Upper lobe of right lung (tissue), 1 donor: ENCODE results near the gene UPK2. TPM values are rescaled to one million over a fixed set of nuclear protein-coding genes. Genes with fewer than 3 reads are reported as not detected.

Experiments used
- ATAC-seq: fragments of 200-7000 bp; cut with Tn5 transposase; one replicate; pipeline ENCODE4 v1.9.1; 2020; ENCODE audit warnings: mild to moderate bottlenecking, moderate library complexity
- DNase-seq: peaks from one replicate; pipeline ENCODE4 v3.0.0-alpha.2; 2020
- H3K27ac ChIP-seq: fragments of 200-600 bp; one replicate; pipeline ENCODE4 v1.8.0; 2022
- H3K27me3 ChIP-seq: fragments of 200-600 bp; one replicate; pipeline ENCODE4 v1.8.0; 2022; ENCODE audit warnings: mild to moderate bottlenecking
- H3K36me3 ChIP-seq: fragments of 200-600 bp; one replicate; pipeline ENCODE4 v1.8.0; 2022
- H3K4me1 ChIP-seq: fragments of 200-600 bp; one replicate; pipeline ENCODE4 v1.8.0; 2022
- H3K4me3 ChIP-seq: fragments of 200-600 bp; one replicate; pipeline ENCODE4 v1.8.0; 2022; ENCODE audit warnings: mild to moderate bottlenecking
- H3K9me3 ChIP-seq: fragments of 200-600 bp; one replicate; pipeline ENCODE4 v1.8.0; 2022
- intact Hi-C: fragments of 100-400 bp; cut with DNase I; formaldehyde crosslinking; loops from one replicate; pipeline ENCODE4 v1.11.0; 2022
- long read RNA-seq: library from polyadenylated mRNA; unstranded; transcript quantifications from one replicate; pipeline ENCODE4 v2.0.0, GENCODE V29; 2021
- total RNA-seq: library from RNA; stranded (reverse); fragmentation: NEBNext Ultra II Directional; extraction: Animal tissue kit (Norgen Biotek cat#: 25700); gene quantifications from one replicate; pipeline ENCODE4 v1.2.1, GENCODE V29; 2021
- TF ChIP-seq, protein P1 (sequence below): fragments of 200-600 bp; IDR thresholded peaks from one replicate; pipeline ENCODE4 v1.8.0; 2022; ENCODE audit warnings: antibody characterized with exemption
- donor health status: DM: no; HTN: yes; CAD: no; lungs with severe emphysema.

The UPK2 gene
- total RNA-seq: not detected
- long read RNA-seq: 0 reads

DNA sequence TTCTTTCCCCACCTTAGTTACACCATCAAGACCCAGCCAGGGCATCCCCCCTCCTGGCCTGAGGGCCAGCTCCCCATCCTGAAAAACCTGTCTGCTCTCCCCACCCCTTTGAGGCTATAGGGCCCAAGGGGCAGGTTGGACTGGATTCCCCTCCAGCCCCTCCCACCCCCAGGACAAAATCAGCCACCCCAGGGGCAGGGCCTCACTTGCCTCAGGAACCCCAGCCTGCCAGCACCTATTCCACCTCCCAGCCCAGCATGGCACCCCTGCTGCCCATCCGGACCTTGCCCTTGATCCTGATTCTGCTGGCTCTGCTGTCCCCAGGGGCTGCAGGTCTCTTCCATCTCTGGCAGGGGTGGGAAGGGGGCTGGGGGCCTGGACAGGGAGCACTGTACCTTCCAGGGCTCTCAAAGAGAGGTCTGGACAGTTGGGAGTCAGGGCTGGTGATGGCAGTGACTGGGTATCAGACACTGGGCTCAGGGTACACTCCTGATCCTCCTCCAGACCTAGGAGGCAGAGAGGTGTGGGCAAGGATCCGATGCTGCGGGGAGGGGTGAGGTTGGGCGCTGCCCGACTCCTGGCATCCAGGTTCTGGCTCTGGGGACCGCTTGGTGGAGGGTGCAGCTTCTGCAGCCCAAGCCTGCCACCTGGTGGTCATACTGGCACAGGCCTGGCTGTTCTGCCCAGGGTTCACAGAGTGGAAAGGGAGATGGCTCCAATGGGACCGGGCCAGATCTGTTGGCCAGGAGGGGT, at the start of gene UPK2:
Gene UPK2, plus strand, starts transcription at position 205 of the 753 bp plus-strand sequence. Its CDS starts 53 bp downstream, at position 258.
- peaks cover 5% of the 10 kb centered on the region for H3K27me3 ChIP-seq

DNA sequence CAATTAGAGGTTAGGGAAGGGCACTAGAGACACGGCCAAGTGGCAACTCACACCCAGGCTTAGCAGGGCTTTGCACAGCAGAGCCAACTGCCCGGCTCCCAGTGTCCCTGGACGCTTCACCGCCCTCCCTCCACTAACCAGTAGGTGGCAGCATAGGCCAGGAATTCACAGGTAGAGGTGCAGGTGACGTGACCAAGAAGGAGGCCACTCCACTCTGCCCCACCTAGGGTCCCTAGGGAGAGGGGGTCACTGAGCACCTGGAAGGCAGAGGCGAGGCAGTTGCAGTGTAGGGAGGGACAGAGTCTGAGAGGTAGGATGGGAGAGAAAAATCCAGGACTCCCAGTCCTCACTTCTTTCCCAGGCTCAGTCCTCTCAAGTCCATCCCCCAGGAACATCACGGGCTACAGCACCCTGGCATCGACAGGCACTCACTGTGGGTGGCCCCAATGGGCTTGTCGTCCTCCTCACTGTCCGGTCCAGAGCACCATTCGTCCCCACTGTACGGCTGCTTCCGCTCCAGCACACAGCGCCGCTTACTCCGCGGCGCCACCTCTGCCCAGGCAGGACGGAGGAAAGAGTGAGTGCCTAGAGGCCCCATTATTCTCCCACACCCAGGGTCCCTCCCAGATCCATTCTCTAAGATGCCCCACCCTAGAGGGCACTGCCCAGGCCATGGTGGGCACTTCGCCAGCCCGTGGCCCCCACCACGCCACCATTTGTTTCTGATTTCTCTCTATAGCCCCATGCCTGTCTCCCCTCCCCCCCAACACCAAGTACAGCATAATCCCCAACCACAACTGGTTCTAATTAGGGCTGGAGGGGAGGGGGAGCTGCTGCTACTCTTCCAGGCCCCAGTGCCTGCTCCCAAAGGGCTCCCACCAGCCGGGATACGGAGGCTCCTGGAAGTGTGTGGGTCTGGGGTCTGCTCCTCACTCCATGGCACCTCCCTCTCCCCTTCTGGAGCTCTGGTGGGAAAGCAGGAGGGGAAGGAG, 48.8 kb upstream of the UPK2 start:
- TF ChIP-seq, protein P1, sequence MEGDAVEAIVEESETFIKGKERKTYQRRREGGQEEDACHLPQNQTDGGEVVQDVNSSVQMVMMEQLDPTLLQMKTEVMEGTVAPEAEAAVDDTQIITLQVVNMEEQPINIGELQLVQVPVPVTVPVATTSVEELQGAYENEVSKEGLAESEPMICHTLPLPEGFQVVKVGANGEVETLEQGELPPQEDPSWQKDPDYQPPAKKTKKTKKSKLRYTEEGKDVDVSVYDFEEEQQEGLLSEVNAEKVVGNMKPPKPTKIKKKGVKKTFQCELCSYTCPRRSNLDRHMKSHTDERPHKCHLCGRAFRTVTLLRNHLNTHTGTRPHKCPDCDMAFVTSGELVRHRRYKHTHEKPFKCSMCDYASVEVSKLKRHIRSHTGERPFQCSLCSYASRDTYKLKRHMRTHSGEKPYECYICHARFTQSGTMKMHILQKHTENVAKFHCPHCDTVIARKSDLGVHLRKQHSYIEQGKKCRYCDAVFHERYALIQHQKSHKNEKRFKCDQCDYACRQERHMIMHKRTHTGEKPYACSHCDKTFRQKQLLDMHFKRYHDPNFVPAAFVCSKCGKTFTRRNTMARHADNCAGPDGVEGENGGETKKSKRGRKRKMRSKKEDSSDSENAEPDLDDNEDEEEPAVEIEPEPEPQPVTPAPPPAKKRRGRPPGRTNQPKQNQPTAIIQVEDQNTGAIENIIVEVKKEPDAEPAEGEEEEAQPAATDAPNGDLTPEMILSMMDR: peak; percentile 96
- peak; percentile 89 for DNase-seq
- intact Hi-C loops: loop anchor here (2.0 to 10.0 kb wide), 2 partner anchors 21 to 47 kb away; partner anchors contain the start of gene UPK2
- Histone ChIP-seq H3K27me3 (no peaks in the 10 kb centered on the region), H3K4me1 (peaks cover 51% of the 10 kb centered on the region), H3K36me3 (peaks cover 55% of the 10 kb centered on the region), H3K4me3 (no peak overlapping the region), H3K27ac (no peak overlapping the region), H3K9me3 (no peaks in the 10 kb centered on the region)
- peak; percentile 81 for ATAC-seq

More for the DNA sequence above, at the start of gene UPK2:
- Histone ChIP-seq H3K4me3 (no peak within 1 kb of the TSS), H3K27ac (no peak within 1 kb of the TSS), H3K4me1 (no peaks in the 10 kb centered on the region), H3K9me3 (no peaks in the 10 kb centered on the region), H3K36me3 (no peaks in the 10 kb centered on the region)
- DNase-seq (peak; percentile 94), ATAC-seq (peak; percentile 98)
- TF ChIP-seq, protein P1: peak; percentile 94
- intact Hi-C loops: loop anchor here (5.0 to 10.0 kb wide), 2 partner anchors 51 to 269 kb away; no protein-coding TSS in a partner anchor

DNA sequence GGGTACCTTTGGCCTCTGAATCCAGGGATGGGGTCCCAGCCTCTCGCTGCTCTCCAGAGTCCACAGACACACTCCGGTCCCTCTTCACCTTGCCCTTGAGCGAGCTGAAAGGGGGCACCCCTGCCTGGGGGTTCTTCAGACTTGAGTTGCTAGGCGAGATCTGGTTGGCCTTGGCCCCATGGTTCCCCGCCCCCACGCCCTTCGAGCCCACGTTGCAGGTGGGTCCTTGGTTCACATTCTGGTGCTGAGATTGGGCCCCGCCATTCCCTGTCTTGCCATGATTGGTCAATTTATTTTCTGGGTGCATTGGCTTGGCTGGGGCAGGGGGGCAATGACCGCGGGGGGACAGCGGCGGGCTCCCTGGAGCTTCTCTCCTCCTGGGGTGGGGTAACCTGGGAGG, 47.8 kb upstream of the UPK2 start:
- Histone ChIP-seq H3K27me3 (no peaks in the 10 kb centered on the region), H3K9me3 (no peaks in the 10 kb centered on the region), H3K27ac (peak overlapping the region; percentile 86), H3K4me3 (no peak overlapping the region), H3K4me1 (peaks cover 60% of the 10 kb centered on the region), H3K36me3 (peaks cover 47% of the 10 kb centered on the region)
- TF ChIP-seq, protein P1: no peak
- ATAC-seq (no peak), DNase-seq (peak; percentile 40)
- intact Hi-C loops: loop anchor here (10.0 kb wide), 1 partner anchor 47 kb away; the partner anchor contains the start of gene UPK2

DNA sequence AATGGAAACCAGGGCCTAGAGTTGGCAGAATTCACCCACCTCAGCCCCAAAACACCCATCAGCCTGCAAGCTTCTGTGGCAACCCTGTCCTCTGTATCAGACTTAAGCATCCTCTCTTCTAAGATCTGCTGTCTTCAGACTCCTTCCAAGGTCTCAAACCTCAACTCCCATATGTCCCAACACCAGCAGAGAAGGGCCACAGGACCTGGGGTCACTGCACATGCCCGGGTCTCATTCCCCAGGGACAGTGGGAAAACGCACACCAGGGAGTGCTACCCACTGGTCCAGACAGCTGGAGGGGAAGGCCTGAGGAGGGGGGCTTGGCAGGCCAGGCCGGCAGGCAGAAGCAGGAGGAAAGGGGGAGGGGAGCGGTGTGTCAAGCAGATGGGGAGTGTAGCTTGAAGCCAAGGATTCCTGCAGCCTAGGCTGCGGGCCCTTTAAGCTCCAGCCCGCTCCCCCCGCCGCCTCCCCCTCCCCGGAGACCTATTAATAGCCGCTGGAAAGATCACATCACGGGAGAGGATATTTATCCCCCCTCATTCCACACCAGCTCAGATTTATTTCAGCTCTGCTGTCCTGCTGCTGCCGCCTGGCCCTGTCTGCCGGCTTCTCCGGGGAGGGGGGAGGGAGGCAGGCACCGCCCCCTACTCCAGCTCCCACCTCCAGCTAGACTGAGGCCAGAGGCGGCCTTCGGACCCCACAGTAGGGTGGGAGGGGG, 47.0 kb upstream of the UPK2 start:
- Histone ChIP-seq H3K4me1 (peaks cover 68% of the 10 kb centered on the region), H3K27ac (peak overlapping the region; percentile 86), H3K4me3 (peak overlapping the region; percentile 50), H3K27me3 (no peaks in the 10 kb centered on the region), H3K9me3 (no peaks in the 10 kb centered on the region), H3K36me3 (peaks cover 39% of the 10 kb centered on the region)
- DNase-seq: peak; percentile 84
- TF ChIP-seq, protein P1: no peak
- ATAC-seq: peak; percentile 15
- intact Hi-C loops: loop anchor here (10.0 kb wide), 1 partner anchor 46 kb away; the partner anchor contains the start of gene UPK2
